HEK293T (cell line): ENCODE measurements around the gene S100A9.

Source experiments
- CTCF ChIA-PET: fragments of 350-600 bp; formaldehyde crosslinking; extraction: SDS; loops from one replicate; lab custom pipeline; 2021; ENCODE audit warnings: antibody characterized with exemption, inconsistent platforms; lab: Yijun Ruan, JAX
- POLR2A ChIA-PET: fragments of 350-600 bp; formaldehyde crosslinking; extraction: SDS; loops from one replicate; lab custom pipeline; 2020; ENCODE audit warnings: antibody characterized with exemption, inconsistent platforms; lab: Yijun Ruan, JAX
- DNase-seq: peaks from one replicate; pipeline ENCODE4 v3.0.0; 2012; ENCODE audit warnings: mixed read lengths; ENCODE audit errors: extremely low spot score
- ARNT ChIP-seq: fragments of 450-650 bp; IDR thresholded peaks from 2 replicates; pipeline ENCODE4 v1.6.1; 2017; ENCODE audit warnings: mild to moderate bottlenecking
- BHLHE40 ChIP-seq: fragments of 450-650 bp; IDR thresholded peaks from 2 replicates; pipeline ENCODE4 v1.6.1; 2016; ENCODE audit warnings: mild to moderate bottlenecking, moderate library complexity, borderline replicate concordance
- CTBP1 ChIP-seq: fragments of 450-650 bp; IDR thresholded peaks from 2 replicates; pipeline ENCODE4 v1.6.1; 2016; ENCODE audit warnings: borderline replicate concordance
- ELF4 ChIP-seq: fragments of 450-650 bp; IDR thresholded peaks from 2 replicates; pipeline ENCODE4 v1.6.1; 2017; ENCODE audit warnings: antibody characterized with exemption
- FOXA1 ChIP-seq: fragments of 450-650 bp; IDR thresholded peaks from 2 replicates; pipeline ENCODE4 v1.6.1; 2016; ENCODE audit warnings: mild to moderate bottlenecking
- FOXK2 ChIP-seq: fragments of 450-650 bp; IDR thresholded peaks from 2 replicates; pipeline ENCODE4 v1.6.1; 2016; ENCODE audit warnings: mild to moderate bottlenecking
- FOXM1 ChIP-seq: fragments of 450-650 bp; IDR thresholded peaks from 2 replicates; pipeline ENCODE4 v1.6.1; 2017; ENCODE audit warnings: mild to moderate bottlenecking, borderline replicate concordance
- HDGF ChIP-seq: fragments of 450-650 bp; IDR thresholded peaks from 2 replicates; pipeline ENCODE4 v1.6.1; 2017; ENCODE audit warnings: antibody characterized with exemption, borderline replicate concordance
- L3MBTL2 ChIP-seq: fragments of 450-650 bp; conservative IDR thresholded peaks from 2 replicates; pipeline ENCODE4 v1.6.1; 2016; ENCODE audit warnings: mild to moderate bottlenecking
- LEF1 ChIP-seq: fragments of 450-650 bp; IDR thresholded peaks from 2 replicates; pipeline ENCODE4 v1.6.1; 2017; ENCODE audit warnings: mild to moderate bottlenecking, borderline replicate concordance
- NFRKB ChIP-seq: fragments of 450-650 bp; IDR thresholded peaks from 2 replicates; pipeline ENCODE4 v1.6.1; 2016; ENCODE audit warnings: mild to moderate bottlenecking, moderate library complexity
- PKNOX1 ChIP-seq: fragments of 450-650 bp; IDR thresholded peaks from 2 replicates; pipeline ENCODE4 v1.6.1; 2016
- SP1 ChIP-seq: fragments of 450-650 bp; IDR thresholded peaks from 2 replicates; pipeline ENCODE4 v1.6.1; 2017
- SUZ12 ChIP-seq: fragments of 450-650 bp; IDR thresholded peaks from 2 replicates; pipeline ENCODE4 v1.6.1; 2016; ENCODE audit warnings: mild to moderate bottlenecking
- TARDBP ChIP-seq: fragments of 450-650 bp; IDR thresholded peaks from 2 replicates; pipeline ENCODE4 v1.6.1; 2016
- ZNF384 ChIP-seq: fragments of 450-650 bp; IDR thresholded peaks from 2 replicates; pipeline ENCODE4 v1.6.1; 2016

The S100A9 gene

GRCh38 chr1:153358691-153358975 lies 979 bp downstream of the S100A9 start:
- CTCF ChIA-PET = interaction anchor here (0.5 to 2.9 kb wide), 2 partner anchors 136 to 284 kb away, joined by 3 to 16 read pairs; no protein-coding TSS in a partner anchor
- TF ChIP-seq ZNF384 = no peak
- POLR2A ChIA-PET = no interaction called here
- DNase-seq = no peak

DNA sequence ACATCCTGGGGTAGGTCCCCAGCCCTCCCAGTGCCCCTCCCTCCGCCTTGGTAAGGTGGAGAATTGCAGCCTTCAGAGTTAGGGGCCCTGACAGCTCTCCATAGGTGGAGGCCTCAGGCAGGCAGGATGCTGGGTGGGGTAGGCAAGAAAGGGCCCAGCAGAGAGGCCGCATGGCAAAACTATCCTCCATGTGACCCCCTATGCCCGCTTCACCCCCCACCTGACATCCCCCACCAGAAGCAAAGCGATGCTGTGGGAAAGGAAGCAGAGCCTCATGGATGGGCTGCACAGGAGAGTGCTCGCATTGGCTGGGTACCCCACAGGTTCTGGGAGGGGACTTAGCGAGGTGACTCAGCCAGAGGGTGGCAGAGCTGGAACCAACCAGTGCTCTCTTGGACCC lies 1.6 kb downstream of the S100A9 start:
- no peak for DNase-seq
- TF ChIP-seq LEF1 (no peak), ZNF384 (no peak), L3MBTL2 (no peak), FOXA1 (no peak), BHLHE40 (no peak), CTBP1 (no peak), ELF4 (no peak), HDGF (no peak), SUZ12 (no peak), FOXK2 (no peak), SP1 (no peak), NFRKB (no peak)
- ChIA-PET POLR2A (no interaction called here), CTCF (interaction anchor here (2.9 kb wide), 1 partner anchor 136 kb away, joined by 16 read pairs; no protein-coding TSS in a partner anchor)

GRCh38 chr1:153360190-153360589 lies 2.5 kb downstream of the S100A9 start:
- TF ChIP-seq FOXK2 = no peak
- no peak for TF ChIP-seq SP1
- no peak for TF ChIP-seq FOXM1
- no peak for TF ChIP-seq TARDBP
- no peak for TF ChIP-seq LEF1
- TF ChIP-seq ARNT = no peak
- no peak for TF ChIP-seq ZNF384
- TF ChIP-seq BHLHE40 = no peak
- no peak for TF ChIP-seq L3MBTL2
- TF ChIP-seq HDGF = no peak
- TF ChIP-seq CTBP1 = no peak
- no peak for TF ChIP-seq ELF4
- TF ChIP-seq PKNOX1 = no peak
- TF ChIP-seq SUZ12 = no peak
- TF ChIP-seq FOXA1 = no peak
- TF ChIP-seq NFRKB = no peak
- CTCF ChIA-PET = interaction anchor here (0.9 kb wide), 1 partner anchor 135 kb away, joined by 4 read pairs; no protein-coding TSS in a partner anchor
- POLR2A ChIA-PET = no interaction called here
- DNase-seq = no peak

DNA sequence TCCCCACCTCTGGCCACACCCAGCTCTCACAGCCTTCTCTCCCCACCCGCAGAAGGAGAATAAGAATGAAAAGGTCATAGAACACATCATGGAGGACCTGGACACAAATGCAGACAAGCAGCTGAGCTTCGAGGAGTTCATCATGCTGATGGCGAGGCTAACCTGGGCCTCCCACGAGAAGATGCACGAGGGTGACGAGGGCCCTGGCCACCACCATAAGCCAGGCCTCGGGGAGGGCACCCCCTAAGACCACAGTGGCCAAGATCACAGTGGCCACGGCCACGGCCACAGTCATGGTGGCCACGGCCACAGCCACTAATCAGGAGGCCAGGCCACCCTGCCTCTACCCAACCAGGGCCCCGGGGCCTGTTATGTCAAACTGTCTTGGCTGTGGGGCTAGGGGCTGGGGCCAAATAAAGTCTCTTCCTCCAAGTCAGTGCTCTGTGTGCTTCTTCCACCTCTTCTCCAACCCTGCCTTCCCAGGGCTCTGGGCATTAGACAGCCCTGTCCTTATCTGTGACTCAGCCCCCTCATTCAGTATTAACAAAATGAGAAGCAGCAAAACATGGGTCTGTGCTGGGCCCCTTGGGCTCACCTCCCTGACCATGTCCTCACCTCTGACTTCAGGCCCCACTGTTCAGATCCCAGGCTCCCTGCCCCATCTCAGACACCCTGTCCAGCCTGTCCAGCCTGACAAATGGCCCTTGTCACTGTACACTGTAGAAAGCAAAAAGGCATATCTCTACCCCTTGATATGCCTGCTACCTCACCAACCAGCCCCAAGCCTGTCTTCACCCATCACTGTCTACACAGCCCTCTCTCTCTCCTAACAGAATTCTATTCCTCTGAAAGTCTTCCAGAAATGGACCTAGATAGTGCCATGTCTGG lies 3.2 kb downstream of the S100A9 start:
- POLR2A ChIA-PET = no interaction called here

DNA sequence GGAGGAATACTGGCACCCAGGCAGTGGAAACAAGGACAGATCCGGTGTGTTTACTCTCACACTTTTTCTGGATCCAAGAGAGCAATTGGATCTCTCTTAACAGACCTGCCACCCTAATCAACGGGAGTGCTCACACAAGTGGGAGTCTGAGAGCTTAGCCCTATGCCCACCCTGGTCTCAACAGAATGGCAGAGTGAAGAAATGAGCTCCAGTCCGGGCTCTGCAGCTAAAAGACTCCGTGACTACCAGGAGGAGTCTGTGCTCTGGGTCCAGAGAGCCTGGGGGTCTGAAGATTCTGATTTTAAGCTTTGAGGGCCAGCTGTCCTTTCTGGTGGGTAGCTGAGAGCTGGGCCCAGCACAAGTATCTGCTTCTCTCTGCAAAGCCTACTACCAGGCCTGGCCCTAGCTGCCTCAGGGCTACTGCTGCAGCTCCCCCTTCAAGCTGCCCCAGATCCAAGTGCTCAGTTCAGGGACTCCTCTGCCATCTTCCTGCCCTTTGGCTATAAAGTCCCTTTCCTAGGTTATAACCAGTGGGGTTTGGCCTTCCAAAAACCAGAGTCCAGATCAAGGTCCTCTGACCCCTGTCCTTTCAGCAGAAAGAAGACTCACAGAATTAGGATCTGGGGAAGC lies 3.9 kb downstream of the S100A9 start:
- TF ChIP-seq PKNOX1 (no peak), CTBP1 (no peak), LEF1 (no peak)
- ChIA-PET CTCF (no interaction called here), POLR2A (no interaction called here)
- no peak for DNase-seq

More for the DNA sequence above, 3.2 kb downstream of the S100A9 start:
- no peak for DNase-seq
- TF ChIP-seq SP1 = no peak
- TF ChIP-seq CTBP1 = no peak
- TF ChIP-seq SUZ12 = no peak
- TF ChIP-seq BHLHE40 = no peak
- no peak for TF ChIP-seq ARNT
- no peak for TF ChIP-seq L3MBTL2
- TF ChIP-seq LEF1 = no peak
- no peak for TF ChIP-seq FOXM1
- no peak for TF ChIP-seq ELF4
- no peak for TF ChIP-seq FOXA1
- TF ChIP-seq ZNF384 = no peak
- CTCF ChIA-PET = interaction anchor here (0.9 kb wide), 1 partner anchor 134 kb away, joined by 4 read pairs; no protein-coding TSS in a partner anchor

DNA sequence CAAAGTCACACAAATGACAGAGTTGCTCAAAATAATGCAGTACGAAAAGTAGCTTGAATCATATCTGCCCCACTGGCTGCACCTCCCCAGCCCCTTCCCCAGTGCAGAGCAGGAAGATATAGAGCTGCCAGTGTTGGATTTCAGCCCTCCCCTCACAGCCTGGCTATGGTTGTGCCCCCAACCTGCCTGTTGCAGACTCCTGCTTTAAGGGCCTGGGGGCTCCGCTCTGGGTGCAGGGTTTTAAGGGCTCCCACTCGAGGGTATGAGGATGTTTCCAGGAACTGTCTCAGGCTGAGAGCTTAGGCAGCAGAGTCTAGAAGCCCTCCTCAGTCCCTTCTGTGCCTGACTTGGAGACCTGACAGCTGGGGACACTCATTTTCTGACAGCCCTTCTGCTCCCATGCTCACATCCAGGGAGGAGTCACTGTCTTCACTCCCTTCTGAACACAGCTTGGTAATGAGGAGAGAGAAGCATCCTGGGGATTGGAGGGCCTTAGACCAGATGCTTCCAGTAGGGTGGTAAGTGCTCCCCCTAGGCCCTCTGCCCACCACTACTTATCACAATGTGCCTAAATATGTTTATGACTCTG lies 4.6 kb downstream of the S100A9 start:
- no peak for TF ChIP-seq ELF4
- no peak for TF ChIP-seq FOXK2
- TF ChIP-seq LEF1 = no peak
- no peak for TF ChIP-seq SUZ12
- TF ChIP-seq CTBP1 = no peak
- TF ChIP-seq ARNT = no peak
- no peak for TF ChIP-seq FOXM1
- TF ChIP-seq HDGF = no peak
- no peak for TF ChIP-seq PKNOX1
- TF ChIP-seq NFRKB = no peak
- TF ChIP-seq BHLHE40 = no peak
- TF ChIP-seq FOXA1 = no peak
- no peak for TF ChIP-seq L3MBTL2
- no peak for DNase-seq
- ChIA-PET POLR2A (no interaction called here), CTCF (no interaction called here)
